B cell (primary cell): ENCODE results near the gene TSPAN31. TPM values are rescaled to one million over a fixed set of nuclear protein-coding genes. Genes with fewer than 3 reads are reported as not detected.
A peak's percentile ranks its signal among the peaks of the same experiment; 100 is the strongest.

Experiments used
- ATAC-seq: fragments of 200-7000 bp; cut with Tn5 transposase; one replicate; pipeline ENCODE4 v1.10.0; 2021; ENCODE audit warnings: low read depth, mild to moderate bottlenecking, moderate number of reproducible peaks, moderate library complexity
- CTCF ChIA-PET: fragments of 350-600 bp; sonication (Branson Sonifier 250); formaldehyde crosslinking; loops from one replicate; lab custom pipeline; 2021; ENCODE audit warnings: antibody characterized with exemption, inconsistent platforms; lab: Charles Lee
- POLR2A ChIA-PET: fragments of 350-600 bp; sonication (Branson Sonifier 250); formaldehyde crosslinking; loops from one replicate; lab custom pipeline; 2021; ENCODE audit warnings: antibody characterized with exemption; lab: Charles Lee
- DNase-seq: peaks from one replicate; pipeline ENCODE4 v3.0.0; 2013
- H2AFZ ChIP-seq: 2 replicates; pipeline ENCODE4 v1.6.1; 2012; ENCODE audit warnings: mild to moderate bottlenecking, low read depth, low read length; ENCODE audit not compliant: insufficient read depth, poor library complexity, severe bottlenecking
- H3K27ac ChIP-seq, 2 donors: 1 replicate in 1 of 2; 2 replicates in 1 of 2; pipeline ENCODE4 v1.5.1; 2012 to 2013; ENCODE audit warnings: low read length in 2 of 2, mild to moderate bottlenecking in 2 of 2, moderate library complexity in 1 of 2
- H3K27me3 ChIP-seq, 4 experiments: fragments of 200-600 bp in 1 of 4; sonication (generic) in 1 of 4; replicated peaks in 1 of 4; 1 replicate in 2 of 4; 2 replicates in 2 of 4; pipeline versions ENCODE4 v1.6.1 to v1.7.0; 2013 to 2016; ENCODE audit warnings: low read length in 3 of 4, mild to moderate bottlenecking in 2 of 4, mixed read lengths in 1 of 4, moderate library complexity in 1 of 4; ENCODE audit not compliant: insufficient read depth in 4 of 4, control insufficient read depth in 3 of 4; ENCODE audit errors: control extremely low read depth in 1 of 4
- H3K36me3 ChIP-seq, 2 experiments: replicated peaks in 1 of 2; 1 replicate in 1 of 2; 2 replicates in 1 of 2; pipeline versions ENCODE4 v1.6.1 to v1.7.1; 2013; ENCODE audit warnings: low read length in 1 of 2; ENCODE audit not compliant: insufficient read depth in 2 of 2, control insufficient read depth in 1 of 2; ENCODE audit errors: control extremely low read depth in 1 of 2, extremely low read depth in 1 of 2
- H3K4me1 ChIP-seq, 2 donors: fragments of 200-600 bp in 1 of 2; sonication (generic) in 1 of 2; 1 replicate in 1 of 2; 2 replicates in 1 of 2; pipeline versions ENCODE4 v1.5.1 to v1.6.1; 2013 to 2017; ENCODE audit warnings: low read length in 2 of 2; ENCODE audit not compliant: control insufficient read depth in 2 of 2, insufficient read depth in 2 of 2
- H3K4me2 ChIP-seq: replicated peaks from 2 replicates; pipeline ENCODE3; 2012; ENCODE audit warnings: mild to moderate bottlenecking, low read depth, low read length; ENCODE audit not compliant: poor library complexity, severe bottlenecking
- H3K4me3 ChIP-seq, 5 experiments: fragments of 200-600 bp in 1 of 5; sonication (generic) in 1 of 5; 1 replicate in 3 of 5; 2 replicates in 2 of 5; pipeline versions ENCODE4 v1.5.1 to v1.7.0; 2011 to 2016; ENCODE audit warnings: low read length in 4 of 5, mild to moderate bottlenecking in 4 of 5, low read depth in 2 of 5, control low read depth in 1 of 5, moderate library complexity in 1 of 5; ENCODE audit not compliant: insufficient read depth in 1 of 5; ENCODE audit errors: control extremely low read depth in 1 of 5, extremely low read depth in 1 of 5
- H3K79me2 ChIP-seq: fragments of 200-600 bp; sonication (generic); one replicate; pipeline ENCODE4 v1.6.0; 2016; ENCODE audit warnings: low read length; ENCODE audit not compliant: control insufficient read depth, insufficient read depth
- H3K9ac ChIP-seq: fragments of 200-600 bp; sonication (generic); 2 replicates; pipeline ENCODE4 v1.6.1; 2017; ENCODE audit warnings: mild to moderate bottlenecking, low read length, moderate library complexity
- H3K9me3 ChIP-seq, 3 donors: one replicate each; pipeline versions ENCODE4 v1.6.1 to v1.7.1; 2013; ENCODE audit warnings: low read length in 2 of 3; ENCODE audit not compliant: control insufficient read depth in 2 of 3, insufficient read depth in 1 of 3; ENCODE audit errors: control extremely low read depth in 1 of 3
- H4K20me1 ChIP-seq: 2 replicates; pipeline ENCODE4 v1.6.0; 2012; ENCODE audit warnings: mild to moderate bottlenecking, low read length; ENCODE audit not compliant: insufficient read depth, control insufficient read depth, poor library complexity, severe bottlenecking
- H3K27ac Mint-ChIP-seq: one replicate; pipeline ENCODE4 v1.8.0; 2021; ENCODE audit warnings: mixed read lengths
- H3K27me3 Mint-ChIP-seq: one replicate; pipeline ENCODE4 v1.8.0; 2021; ENCODE audit warnings: mixed read lengths
- H3K4me1 Mint-ChIP-seq: one replicate; pipeline ENCODE4 v1.8.0; 2021; ENCODE audit warnings: mixed read lengths
- H3K4me3 Mint-ChIP-seq: one replicate; pipeline ENCODE4 v1.8.0; 2021; ENCODE audit warnings: mixed read lengths
- H3K9me3 Mint-ChIP-seq: one replicate; pipeline ENCODE4 v1.8.0; 2022; ENCODE audit warnings: mixed read lengths; ENCODE audit not compliant: insufficient read depth
- CTCF ChIP-seq: fragments of 200-600 bp; IDR thresholded peaks from one replicate; pipeline ENCODE4 v1.8.0; 2022; ENCODE audit warnings: antibody characterized with exemption, mild to moderate bottlenecking
- EZH2 ChIP-seq: IDR thresholded peaks from 2 replicates; pipeline ENCODE4 v1.6.1; 2012; ENCODE audit warnings: borderline replicate concordance, low read depth, mild to moderate bottlenecking, moderate library complexity, low read length; ENCODE audit not compliant: insufficient read depth, poor library complexity, severe bottlenecking
- WGBS: methylation state at CpG from one replicate; pipeline ENCODE4 v1.1.5; 2013; ENCODE audit warnings: missing lambda C conversion rate; ENCODE audit not compliant: insufficient coverage; 5-methylcytosine and 5-hydroxymethylcytosine counted together
- intact Hi-C: fragments of 100-400 bp; cut with micrococcal nuclease; formaldehyde crosslinking; loops from one replicate; pipeline ENCODE4 v1.10.0; 2022
- polyA plus RNA-seq: library from polyadenylated mRNA; depleted of rRNA; stranded (reverse); fragments of >200 nt; gene quantifications from 2 replicates; pipeline ENCODE4 v1.2.3, GENCODE V29; 2012
- total RNA-seq, 2 donors: library from RNA; stranded (reverse); fragments of 120-200 nt in 1 of 2; gene quantifications; 1 replicate in 1 of 2; 2 replicates in 1 of 2; pipeline versions ENCODE4 v1.2.3 to v1.2.4, GENCODE V29; 2013 to 2022

Gene TSPAN31
- total and polyA plus RNA-seq, 2 donors (not counting 1 experiment from before 2014, with no cell fraction given) = 24.0 to 29.6 TPM

- CTCF ChIA-PET = interaction anchor here (0.7 kb wide), 1 partner anchor 76 kb away, joined by 3 read pairs; no protein-coding TSS in a partner anchor
- WGBS = 93% methylated on average over 3 of the region's 11 CpGs
- H3K4me3 Mint-ChIP-seq = peak overlapping the region; percentile 50
These were observed 48.9 kb upstream of the TSPAN31 start for GRCh38 chr12:57695770-57696432.

More at GRCh38 chr12:57695770-57696432, 48.9 kb upstream of the TSPAN31 start:
- Mint-ChIP-seq H3K27me3 (peaks cover under 1% of the 10 kb centered on the region), H3K27ac (no peak overlapping the region), H3K9me3 (no peaks in the 10 kb centered on the region), H3K4me1 (peaks cover 30% of the 10 kb centered on the region)
- POLR2A ChIA-PET = no interaction called here
- Histone ChIP-seq H2AFZ (no peak overlapping the region), H3K27ac (no peak overlapping the region), H3K79me2 (peaks cover 27% of the 10 kb centered on the region), H4K20me1 (peaks cover 15% of the 10 kb centered on the region), H3K9ac (no peak overlapping the region), H3K4me1 (peaks cover 20 to 25% of the 10 kb centered on the region in 2 donors), H3K4me3 (no peak overlapping the region), H3K9me3 (no peaks in the 10 kb centered on the region), H3K4me2 (no peak overlapping the region), H3K27me3 (no peaks in the 10 kb centered on the region), H3K36me3 (peaks cover 7 to 38% of the 10 kb centered on the region in 2 experiments)
- no peak for DNase-seq
- TF ChIP-seq EZH2 = no peak
- TF ChIP-seq CTCF = no peak
- intact Hi-C loops = loop anchor here (2.0 kb wide), 2 partner anchors 57 to 173 kb away; partner anchors contain the start of genes CDK4 and MBD6
- no peak for ATAC-seq
